GM23338 (cell line): ENCODE measurements around the gene XYLT1. TPM values are rescaled to one million over a fixed set of nuclear protein-coding genes. Genes with fewer than 3 reads are reported as not detected.

Experiments
- ATAC-seq: fragments of 200-7000 bp; cut with Tn5 transposase; 3 replicates; pipeline ENCODE4 v1.9.1; 2020
- DNase-seq: peaks from one replicate; pipeline ENCODE4 v3.0.0-alpha.2; 2015; ENCODE audit warnings: low spot score
- H2AFZ ChIP-seq: fragments of 200-600 bp; sonication (generic); 2 replicates; pipeline ENCODE4 v1.8.0; 2016; ENCODE audit warnings: antibody characterized with exemption, mild to moderate bottlenecking, moderate library complexity
- H3F3A ChIP-seq: fragments of 200-600 bp; sonication (generic); replicated peaks from 2 replicates; pipeline ENCODE4 v1.8.0; 2017; ENCODE audit warnings: antibody characterized with exemption, mixed run types, low read depth
- H3K27ac ChIP-seq: fragments of 200-600 bp; sonication (generic); 2 replicates; pipeline ENCODE4 v1.6.1; 2016; ENCODE audit warnings: low read depth
- H3K27me3 ChIP-seq: fragments of 200-600 bp; sonication (generic); 2 replicates; pipeline ENCODE4 v1.8.0; 2016; ENCODE audit warnings: mild to moderate bottlenecking, mixed run types, moderate library complexity; ENCODE audit not compliant: insufficient read depth
- H3K36me3 ChIP-seq: fragments of 200-600 bp; sonication (generic); 2 replicates; pipeline ENCODE4 v1.8.0; 2016; ENCODE audit warnings: mild to moderate bottlenecking; ENCODE audit not compliant: insufficient read depth
- H3K4me1 ChIP-seq: fragments of 200-600 bp; sonication (generic); 2 replicates; pipeline ENCODE4 v1.8.0; 2016; ENCODE audit warnings: mild to moderate bottlenecking, moderate library complexity; ENCODE audit not compliant: insufficient read depth
- H3K4me2 ChIP-seq: fragments of 200-600 bp; sonication (generic); 2 replicates; pipeline ENCODE4 v1.7.1; 2017; ENCODE audit warnings: mixed run types
- H3K4me3 ChIP-seq: fragments of 200-600 bp; sonication (generic); 2 replicates; pipeline ENCODE4 v1.6.1; 2016; ENCODE audit warnings: mixed run types
- H3K79me2 ChIP-seq: fragments of 200-600 bp; sonication (generic); replicated peaks from 2 replicates; pipeline ENCODE4 v1.8.0; 2017; ENCODE audit warnings: mild to moderate bottlenecking; ENCODE audit not compliant: insufficient read depth
- H3K9me2 ChIP-seq: fragments of 200-600 bp; sonication (generic); 2 replicates; pipeline ENCODE4 v1.8.0; 2017; ENCODE audit not compliant: insufficient read depth
- H4K20me1 ChIP-seq: fragments of 200-600 bp; sonication (generic); replicated peaks from 2 replicates; pipeline ENCODE4 v1.8.0; 2017; ENCODE audit warnings: mild to moderate bottlenecking; ENCODE audit not compliant: insufficient read depth
- H3K27ac Mint-ChIP-seq: 2 replicates; pipeline ENCODE4 v1.8.0; 2020; ENCODE audit warnings: inconsistent platforms, mild to moderate bottlenecking, moderate library complexity, mixed read lengths
- H3K27me3 Mint-ChIP-seq: 3 replicates; pipeline ENCODE4 v1.8.0; 2022; ENCODE audit warnings: low read depth, mild to moderate bottlenecking, moderate library complexity, mixed read lengths, inconsistent platforms; ENCODE audit not compliant: insufficient read depth, poor library complexity
- H3K36me3 Mint-ChIP-seq: 3 replicates; pipeline ENCODE4 v1.8.0; 2021; ENCODE audit warnings: low read depth, mild to moderate bottlenecking, inconsistent platforms, moderate library complexity, mixed read lengths
- H3K4me1 Mint-ChIP-seq: 3 replicates; pipeline ENCODE4 v1.8.0; 2020; ENCODE audit warnings: mild to moderate bottlenecking, inconsistent platforms, mixed read lengths
- H3K4me3 Mint-ChIP-seq: 3 replicates; pipeline ENCODE4 v1.8.0; 2021; ENCODE audit warnings: moderate library complexity, mild to moderate bottlenecking, inconsistent platforms, mixed read lengths
- H3K9me3 Mint-ChIP-seq: 3 replicates; pipeline ENCODE4 v1.8.0; 2020; ENCODE audit warnings: moderate library complexity, mild to moderate bottlenecking, inconsistent platforms, mixed read lengths
- CREB1 ChIP-seq: fragments of 250-450 bp; sonication (Bioruptor Pico); IDR thresholded peaks from 2 replicates; pipeline ENCODE4 v1.5.0; 2020; ENCODE audit warnings: low read depth, mild to moderate bottlenecking, moderate library complexity
- ETS1 ChIP-seq: IDR thresholded peaks from 2 replicates; pipeline ENCODE4 v1.6.1; 2016; ENCODE audit warnings: antibody characterized with exemption
- EZH2phosphoT487 ChIP-seq: fragments of 200-600 bp; sonication (generic); IDR thresholded peaks from one replicate; pipeline ENCODE4 v1.8.1; 2018; ENCODE audit warnings: antibody characterized with exemption; ENCODE audit not compliant: unreplicated experiment
- NANOG ChIP-seq: IDR thresholded peaks from 2 replicates; pipeline ENCODE4 v1.6.1; 2016; ENCODE audit warnings: antibody characterized with exemption, borderline replicate concordance
- STAT1 ChIP-seq: IDR thresholded peaks from one replicate; pipeline ENCODE4 v1.6.1; 2016; ENCODE audit warnings: antibody characterized with exemption; ENCODE audit not compliant: unreplicated experiment
- ZNF114 ChIP-seq: fragments of 250-450 bp; sonication (Bioruptor Pico); IDR thresholded peaks from 2 replicates; pipeline ENCODE4 v1.5.0; 2020; ENCODE audit warnings: mild to moderate bottlenecking, moderate library complexity
- ZNF331 ChIP-seq: fragments of 250-450 bp; sonication (Bioruptor Pico); IDR thresholded peaks from 2 replicates; pipeline ENCODE4 v1.5.0; 2020; ENCODE audit warnings: low read depth, mild to moderate bottlenecking, moderate library complexity
- ZNF462 ChIP-seq: fragments of 250-450 bp; sonication (Bioruptor Pico); IDR thresholded peaks from 2 replicates; pipeline ENCODE4 v1.5.0; 2020; ENCODE audit warnings: mild to moderate bottlenecking, moderate library complexity
- polyA plus RNA-seq: library from polyadenylated mRNA; unstranded; fragments of >200 nt; fragmentation: Nextera tagmentation; extraction: Ambion mirVana; gene quantifications from 2 replicates; pipeline ENCODE4 v1.2.1, GENCODE V29; 2016
- total RNA-seq: library from RNA; depleted of rRNA; stranded (reverse); fragments of >200 nt; shearing (Covaris generic); gene quantifications from 2 replicates; pipeline ENCODE4 v1.2.3, GENCODE V29; 2014

XYLT1 gene
- total and polyA plus RNA-seq, 2 experiments from 2014 or later: 3.5 to 24.7 TPM

- no peak for TF ChIP-seq ZNF331 (CRISPR knock-in tag)
Measured at GRCh38 chr16:17519101-17519955, 48.6 kb upstream of the XYLT1 start (continued).

GRCh38 chr16:17518441-17518840, 47.7 kb upstream of the XYLT1 start:
- Histone ChIP-seq H3K27me3 (no peaks in the 10 kb centered on the region), H3K9me2 (no peaks in the 10 kb centered on the region), H3K4me1 (no peaks in the 10 kb centered on the region), H2AFZ (no peak overlapping the region), H3K4me3 (no peak overlapping the region), H3K36me3 (no peaks in the 10 kb centered on the region), H3K4me2 (no peak overlapping the region), H3F3A (no peaks in the 10 kb centered on the region), H4K20me1 (no peaks in the 10 kb centered on the region), H3K27ac (no peak overlapping the region), H3K79me2 (no peaks in the 10 kb centered on the region)
- no peak for ATAC-seq
- Mint-ChIP-seq H3K4me1 (no peaks in the 10 kb centered on the region), H3K27ac (no peak overlapping the region), H3K27me3 (no peaks in the 10 kb centered on the region), H3K9me3 (no peaks in the 10 kb centered on the region; the same call in 2 of the 3 replicates), H3K36me3 (peaks cover 4% of the 10 kb centered on the region; the same call in 1 of the 3 replicates), H3K4me3 (no peak overlapping the region)
- no peak for DNase-seq
- TF ChIP-seq CREB1 (no peak), ZNF114 (CRISPR knock-in tag) (no peak), ETS1 (no peak)

GRCh38 chr16:17515421-17516210, 44.9 kb upstream of the XYLT1 start:
- no peak overlapping the region for H3K4me2 ChIP-seq
- no peak overlapping the region for H2AFZ ChIP-seq
- H3K4me1 ChIP-seq: no peaks in the 10 kb centered on the region
- no peaks in the 10 kb centered on the region; the same call in 2 of the 3 replicates for H3K9me3 Mint-ChIP-seq
- no peak overlapping the region for H3K27ac ChIP-seq
- no peaks in the 10 kb centered on the region for H3F3A ChIP-seq
- H4K20me1 ChIP-seq: no peaks in the 10 kb centered on the region
- no peak overlapping the region for H3K27ac Mint-ChIP-seq
- DNase-seq (no peak), ATAC-seq (no peak)
- no peaks in the 10 kb centered on the region for H3K79me2 ChIP-seq
- no peaks in the 10 kb centered on the region for H3K4me1 Mint-ChIP-seq
- H3K36me3 Mint-ChIP-seq: peaks cover 4% of the 10 kb centered on the region; the same call in 1 of the 3 replicates
- H3K36me3 ChIP-seq: no peaks in the 10 kb centered on the region
- no peaks in the 10 kb centered on the region for H3K27me3 ChIP-seq
- 0 out of 2 replicates have a peak, but pooled peaks cover 12% of the 10 kb centered on the region for H3K9me2 ChIP-seq
- H3K4me3 ChIP-seq: no peak overlapping the region
- H3K4me3 Mint-ChIP-seq: no peak overlapping the region
- no peaks in the 10 kb centered on the region for H3K27me3 Mint-ChIP-seq
- TF ChIP-seq ZNF331 (CRISPR knock-in tag) (no peak), EZH2phosphoT487 (no peak), ETS1 (no peak), STAT1 (no peak), NANOG (no peak), ZNF114 (CRISPR knock-in tag) (no peak), ZNF462 (CRISPR knock-in tag) (no peak), CREB1 (no peak)
